GM13976 (cell line): ENCODE measurements around the gene PRSS57.

Experiments used
- DNase-seq: peaks from one replicate; pipeline ENCODE4 v3.0.0; 2012; ENCODE audit warnings: low spot score
- CTCF ChIP-seq: IDR thresholded peaks from 2 replicates; pipeline ENCODE4 v1.5.1; 2012; ENCODE audit warnings: borderline replicate concordance, mild to moderate bottlenecking; ENCODE audit not compliant: insufficient read depth; ENCODE audit errors: extremely low read depth, missing control alignments, control extremely low read depth
- in situ Hi-C: fragments of 300-500 bp; cut with MboI; formaldehyde crosslinking; loops from one replicate; pipeline ENCODE4 v1.12.0; 2022; ENCODE audit warnings: low sequenced_read_pairs, mixed read lengths, inconsistent platforms; ENCODE audit not compliant: unreplicated experiment

Gene PRSS57

GRCh38 chr19:655691-656090 lies 39.6 kb downstream of the PRSS57 start:
- TF ChIP-seq CTCF = no peak
- no peak for DNase-seq
- in situ Hi-C loops = no loop called here

DNA sequence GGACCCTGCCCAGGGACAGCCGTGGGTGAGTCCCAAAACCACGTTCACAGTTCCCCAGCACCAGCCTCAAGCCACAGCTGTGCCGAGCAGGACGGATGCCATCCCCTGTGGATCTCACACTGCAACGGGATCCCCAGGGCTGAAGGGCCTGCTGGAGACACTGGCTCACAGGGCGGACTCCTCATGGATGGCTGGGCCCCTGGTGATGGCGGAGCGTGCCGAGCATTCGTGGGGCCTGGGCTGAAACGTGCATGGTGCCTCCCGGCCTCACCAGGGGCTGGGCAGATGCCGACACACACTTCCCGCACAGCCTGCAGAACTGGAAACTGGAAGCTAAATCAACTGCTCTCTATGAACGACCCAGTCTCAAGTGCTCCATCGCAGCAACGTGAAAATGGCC lies 41.8 kb downstream of the PRSS57 start:
- in situ Hi-C loops = no loop called here
- TF ChIP-seq CTCF = no peak
- no peak for DNase-seq

DNA sequence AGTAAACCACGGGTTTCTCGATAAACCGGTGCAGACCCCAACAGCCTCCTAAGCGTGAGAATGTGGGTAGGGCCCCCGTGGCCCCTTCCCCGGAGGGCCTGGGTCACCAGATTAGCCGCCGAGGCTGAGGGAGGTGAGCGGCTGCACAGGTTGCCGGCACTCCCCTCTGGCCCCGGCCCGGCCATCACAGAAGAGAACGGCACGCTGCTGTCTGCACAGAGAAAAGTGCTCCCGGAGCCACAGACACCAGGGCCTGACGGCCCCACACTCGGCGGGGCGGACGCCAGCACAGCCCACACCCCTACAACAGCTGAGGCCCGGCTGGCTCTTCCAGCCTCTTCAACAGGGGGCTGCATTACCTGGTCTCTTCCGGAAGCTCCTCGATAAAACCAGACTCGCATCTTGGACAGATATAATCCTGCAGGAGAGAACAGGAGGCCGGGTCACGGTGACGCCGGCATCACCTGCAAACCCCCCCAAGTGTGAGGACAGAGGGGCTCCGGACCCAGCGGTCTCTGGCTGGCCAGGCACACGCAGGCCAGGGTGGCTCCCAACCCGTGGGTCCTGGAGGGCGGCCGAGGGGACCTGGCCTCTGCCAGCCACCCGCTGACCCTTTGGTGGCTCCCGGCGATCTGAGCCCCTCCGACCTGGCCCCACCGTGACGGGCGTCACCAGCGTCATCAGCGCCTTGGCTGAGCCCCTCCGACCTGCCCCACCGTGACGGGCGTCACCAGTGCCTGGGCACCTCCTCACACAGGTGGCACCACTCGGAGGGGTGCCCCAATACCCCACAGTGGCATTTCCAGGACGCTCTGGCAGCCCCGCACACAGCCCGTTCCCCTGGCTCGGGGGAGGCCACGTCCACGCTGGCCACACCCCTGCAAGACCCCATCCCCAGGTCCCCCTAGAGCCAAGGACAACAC lies 42.5 kb downstream of the PRSS57 start:
- no peak for TF ChIP-seq CTCF
- in situ Hi-C loops = no loop called here
- no peak for DNase-seq

DNA sequence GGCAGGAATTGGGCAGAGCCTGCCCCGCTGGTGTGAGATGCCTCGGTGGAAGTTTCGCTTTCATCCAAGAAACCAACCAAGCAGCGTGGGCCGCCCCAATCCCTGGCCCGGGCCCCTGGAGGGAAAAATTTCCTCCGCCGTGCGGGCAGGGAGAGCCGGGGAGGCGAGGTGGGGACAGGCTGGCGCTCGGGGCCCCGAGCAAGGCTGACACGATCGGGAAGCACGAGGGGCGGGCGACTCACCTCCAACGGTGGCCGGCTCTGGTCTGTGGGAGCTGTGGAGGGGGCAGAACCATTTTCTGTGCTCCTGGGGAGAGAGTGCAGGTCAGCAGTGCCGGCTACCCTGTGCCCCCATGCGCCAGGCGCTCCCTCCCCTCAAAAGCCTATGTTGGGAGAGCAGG lies 43.3 kb downstream of the PRSS57 start:
- in situ Hi-C loops = no loop called here
- no peak for DNase-seq
- TF ChIP-seq CTCF = no peak

DNA sequence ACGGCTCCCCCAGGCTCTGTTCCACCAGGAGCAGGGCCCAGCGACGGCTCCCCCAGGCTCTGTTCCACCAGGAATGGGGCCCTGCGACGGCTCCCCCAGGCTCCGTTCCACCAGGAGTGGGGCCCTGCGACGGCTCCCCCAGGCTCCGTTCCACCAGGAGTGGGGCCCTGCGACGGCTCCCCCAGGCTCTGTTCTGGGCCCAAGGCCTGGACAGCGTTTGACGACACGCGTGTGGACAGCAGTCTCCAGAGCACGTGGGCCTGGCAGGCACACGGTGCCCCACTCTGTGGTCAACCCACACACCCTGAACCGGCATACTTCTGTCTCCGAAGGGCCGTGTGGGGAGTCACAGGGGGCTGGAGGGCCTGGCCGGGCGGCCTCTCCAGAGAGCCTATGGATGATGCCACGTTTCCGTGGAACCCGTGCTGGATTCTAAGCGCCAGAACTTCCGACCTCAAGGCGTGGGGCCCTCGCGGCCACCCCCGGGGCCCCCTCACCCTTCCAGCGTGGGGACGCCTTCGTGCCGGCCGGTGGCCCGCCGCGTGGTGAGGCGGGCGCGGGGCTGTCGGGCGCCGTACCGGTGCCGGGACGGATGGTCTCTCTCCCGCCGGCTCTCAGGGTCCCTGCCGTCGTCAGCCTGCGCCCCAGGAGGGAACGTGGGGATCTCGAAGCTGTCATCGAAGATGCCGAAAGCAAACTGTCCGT lies 44.0 kb downstream of the PRSS57 start:
- in situ Hi-C loops = no loop called here
- no peak for TF ChIP-seq CTCF

DNA sequence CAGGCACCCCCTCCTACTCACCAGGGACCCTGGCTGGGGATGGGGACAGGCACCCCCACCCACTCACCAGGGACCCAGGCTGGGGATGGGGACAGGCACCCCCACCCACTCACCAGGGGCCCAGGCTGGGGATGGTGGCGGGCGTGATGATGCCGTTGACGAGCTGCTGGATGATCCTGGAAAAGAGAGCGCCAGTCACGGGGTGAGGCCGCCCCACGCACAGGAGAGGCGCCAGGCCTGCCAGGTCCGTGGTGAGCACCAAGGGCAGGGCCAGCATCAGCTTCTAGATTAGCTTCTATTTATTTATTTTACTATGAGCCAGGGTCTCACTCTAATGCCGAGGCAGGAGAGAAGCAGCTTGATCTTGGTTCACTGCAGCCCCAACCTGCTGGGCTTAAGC lies 45.1 kb downstream of the PRSS57 start:
- in situ Hi-C loops = no loop called here
- DNase-seq = no peak
- no peak for TF ChIP-seq CTCF

More for the DNA sequence above, 44.0 kb downstream of the PRSS57 start:
- no peak for DNase-seq
